Trophoblast cell (in vitro differentiated cells and primary cell): ENCODE results near the gene SUPT20H.
"Not testable (repeated sequence)": the region's sequence is repeated elsewhere in the genome, so short reads cannot be mapped to it uniquely, and the experiment has no call there.

Experiments used
- DNase-seq, 2 donors: peaks; one replicate each; pipeline ENCODE4 v3.0.0-alpha.2; 2016
- H2AFZ ChIP-seq: 2 replicates; pipeline ENCODE4 v1.6.1; 2013; ENCODE audit warnings: low read length, moderate library complexity, mild to moderate bottlenecking; ENCODE audit not compliant: insufficient read depth, poor library complexity
- H2AK5ac ChIP-seq: 2 replicates; pipeline ENCODE4 v1.6.1; 2013; ENCODE audit warnings: mild to moderate bottlenecking, low read length
- H2BK120ac ChIP-seq: 2 replicates; pipeline ENCODE4 v1.6.1; 2013; ENCODE audit warnings: low read length, mild to moderate bottlenecking, moderate library complexity; ENCODE audit not compliant: insufficient read depth, poor library complexity
- H2BK12ac ChIP-seq: 2 replicates; pipeline ENCODE4 v1.6.1; 2013; ENCODE audit warnings: mild to moderate bottlenecking, low read length, moderate library complexity
- H2BK5ac ChIP-seq: 2 replicates; pipeline ENCODE4 v1.6.1; 2013; ENCODE audit warnings: low read length, low read depth, moderate library complexity, mild to moderate bottlenecking; ENCODE audit not compliant: poor library complexity
- H3K14ac ChIP-seq: 2 replicates; pipeline ENCODE4 v1.6.1; 2013; ENCODE audit warnings: mild to moderate bottlenecking, low read length
- H3K18ac ChIP-seq: 2 replicates; pipeline ENCODE4 v1.6.1; 2013; ENCODE audit warnings: mild to moderate bottlenecking, low read length
- H3K23ac ChIP-seq: 2 replicates; pipeline ENCODE4 v1.6.1; 2013; ENCODE audit warnings: low read length
- H3K27ac ChIP-seq: 2 replicates; pipeline ENCODE4 v1.5.1; 2013; ENCODE audit warnings: low read depth, mild to moderate bottlenecking, inconsistent platforms, low read length, moderate library complexity
- H3K27me3 ChIP-seq: 2 replicates; pipeline ENCODE4 v1.6.1; 2013; ENCODE audit warnings: inconsistent platforms, mild to moderate bottlenecking, low read length, moderate library complexity; ENCODE audit not compliant: insufficient read depth
- H3K36me3 ChIP-seq, 2 experiments: 1 replicate in 1 of 2; 2 replicates in 1 of 2; pipeline ENCODE4 v1.6.1; 2013; ENCODE audit warnings: low read length in 2 of 2, mild to moderate bottlenecking in 2 of 2, moderate library complexity in 1 of 2; ENCODE audit not compliant: insufficient read depth in 2 of 2, control insufficient read depth in 1 of 2
- H3K4ac ChIP-seq: 2 replicates; pipeline ENCODE4 v1.6.1; 2013; ENCODE audit warnings: low read depth, mild to moderate bottlenecking, low read length, moderate library complexity
- H3K4me1 ChIP-seq, 2 experiments: 1 replicate in 1 of 2; 2 replicates in 1 of 2; pipeline ENCODE4 v1.6.1; 2013; ENCODE audit warnings: low read length in 2 of 2, mild to moderate bottlenecking in 2 of 2, moderate library complexity in 1 of 2; ENCODE audit not compliant: insufficient read depth in 2 of 2, control insufficient read depth in 1 of 2
- H3K4me2 ChIP-seq: 2 replicates; pipeline ENCODE4 v1.6.1; 2013; ENCODE audit warnings: inconsistent platforms, mild to moderate bottlenecking, low read length, moderate library complexity
- H3K4me3 ChIP-seq: 2 replicates; pipeline ENCODE4 v1.5.1; 2013; ENCODE audit warnings: mild to moderate bottlenecking, low read depth, low read length, inconsistent platforms
- H3K79me1 ChIP-seq: one replicate; pipeline ENCODE4 v1.6.1; 2013; ENCODE audit warnings: low read length
- H3K79me2 ChIP-seq: 2 replicates; pipeline ENCODE4 v1.6.1; 2013; ENCODE audit warnings: low read length, mild to moderate bottlenecking; ENCODE audit not compliant: control insufficient read depth, insufficient read depth, poor library complexity
- H3K9ac ChIP-seq: 2 replicates; pipeline ENCODE4 v1.6.1; 2013; ENCODE audit warnings: mild to moderate bottlenecking, low read length
- H3K9me3 ChIP-seq: 2 replicates; pipeline ENCODE4 v1.6.1; 2013; ENCODE audit warnings: low read depth, mild to moderate bottlenecking, control low read depth, inconsistent platforms, low read length; ENCODE audit not compliant: insufficient read depth
- H4K12ac ChIP-seq: 2 replicates; pipeline ENCODE4 v1.6.1; 2013; ENCODE audit warnings: low read depth, mild to moderate bottlenecking, low read length, moderate library complexity
- H4K8ac ChIP-seq: 2 replicates; pipeline ENCODE4 v1.6.1; 2013; ENCODE audit warnings: low read depth, mild to moderate bottlenecking, low read length, moderate library complexity
- H4K91ac ChIP-seq: one replicate; pipeline ENCODE4 v1.6.1; 2013; ENCODE audit warnings: low read depth, mild to moderate bottlenecking, low read length, moderate library complexity
- WGBS: extraction: QIAGEN DNeasy Blood & Tissue Kit; methylation state at CpG from one replicate; pipeline ENCODE4 v1.1.7; 2013; ENCODE audit warnings: missing lambda C conversion rate; ENCODE audit not compliant: insufficient read length, insufficient coverage; ENCODE audit errors: extremely low coverage; 5-methylcytosine and 5-hydroxymethylcytosine counted together

Gene SUPT20H

GRCh38 chr13:37053111-37053510 lies 6.4 kb downstream of the SUPT20H start:
- not testable (repeated sequence) for H3K18ac ChIP-seq, H3K79me1 ChIP-seq, H3K4me3 ChIP-seq, H4K91ac ChIP-seq, H2BK12ac ChIP-seq, H3K9me3 ChIP-seq, H3K4me1 ChIP-seq, H2BK120ac ChIP-seq, H4K8ac ChIP-seq, H2AFZ ChIP-seq, H3K23ac ChIP-seq, H3K4me2 ChIP-seq, H3K36me3 ChIP-seq, H2BK5ac ChIP-seq, H3K79me2 ChIP-seq, H4K12ac ChIP-seq, DNase-seq, H3K27ac ChIP-seq, H3K9ac ChIP-seq, H3K4ac ChIP-seq, H2AK5ac ChIP-seq, H3K27me3 ChIP-seq, H3K14ac ChIP-seq
- no CpG with 5 or more reads among the region's 3 CpGs for WGBS

- H2BK120ac ChIP-seq = no peak overlapping the region
- H2AK5ac ChIP-seq = no peak overlapping the region
- peaks cover 3 to 4% of the 10 kb centered on the region in 2 experiments for H3K36me3 ChIP-seq
- H4K91ac ChIP-seq = no peak overlapping the region
- H3K4ac ChIP-seq = no peak overlapping the region
- H2AFZ ChIP-seq = no peak overlapping the region
- H3K14ac ChIP-seq = no peak overlapping the region
- H3K9ac ChIP-seq = no peak overlapping the region
- no peaks in the 10 kb centered on the region for H3K79me2 ChIP-seq
- no CpG with 5 or more reads among the region's 1 CpG for WGBS
- no peak for DNase-seq
- H3K79me1 ChIP-seq = no peaks in the 10 kb centered on the region
- H2BK12ac ChIP-seq = no peak overlapping the region
- no peak overlapping the region for H3K27ac ChIP-seq
- H3K4me3 ChIP-seq = no peak overlapping the region
- H3K27me3 ChIP-seq = no peaks in the 10 kb centered on the region
- no peak overlapping the region for H3K4me2 ChIP-seq
- no peak overlapping the region for H2BK5ac ChIP-seq
- no peak overlapping the region for H4K8ac ChIP-seq
- H4K12ac ChIP-seq = no peak overlapping the region
- H3K18ac ChIP-seq = no peak overlapping the region
- H3K4me1 ChIP-seq = no peaks in the 10 kb centered on the region
- no peaks in the 10 kb centered on the region for H3K9me3 ChIP-seq
- no peak overlapping the region for H3K23ac ChIP-seq
Observed at GRCh38 chr13:37049810-37050209, 9.7 kb downstream of the SUPT20H start.

- Histone ChIP-seq H2AFZ (no peak overlapping the region), H2AK5ac (no peak overlapping the region), H4K12ac (no peak overlapping the region), H3K4me2 (no peak overlapping the region), H4K8ac (no peak overlapping the region), H2BK12ac (no peak overlapping the region), H3K18ac (no peak overlapping the region), H3K27ac (no peak overlapping the region), H4K91ac (no peak overlapping the region), H2BK120ac (no peak overlapping the region), H3K9ac (no peak overlapping the region), H3K23ac (no peak overlapping the region), H3K79me2 (no peaks in the 10 kb centered on the region), H2BK5ac (no peak overlapping the region), H3K79me1 (no peaks in the 10 kb centered on the region), H3K27me3 (no peaks in the 10 kb centered on the region), H3K9me3 (no peaks in the 10 kb centered on the region), H3K4me3 (no peak overlapping the region), H3K14ac (no peak overlapping the region), H3K36me3 (peaks cover 6 to 9% of the 10 kb centered on the region in 2 experiments), H3K4ac (no peak overlapping the region), H3K4me1 (no peaks in the 10 kb centered on the region)
- no peak for DNase-seq
- no CpG with 5 or more reads among the region's 3 CpGs for WGBS
Observed at GRCh38 chr13:37047846-37048245, 11.6 kb downstream of the SUPT20H start.

- H3K79me1 ChIP-seq = no peaks in the 10 kb centered on the region
- H3K36me3 ChIP-seq = peaks cover 6 to 12% of the 10 kb centered on the region in 2 experiments
- H3K79me2 ChIP-seq = no peaks in the 10 kb centered on the region
- no peak overlapping the region for H4K8ac ChIP-seq
- no peak overlapping the region for H3K18ac ChIP-seq
- no peak overlapping the region for H3K4me3 ChIP-seq
- no peak overlapping the region for H3K27ac ChIP-seq
- no peak overlapping the region for H4K91ac ChIP-seq
- H2BK5ac ChIP-seq = no peak overlapping the region
- H3K4me1 ChIP-seq = no peaks in the 10 kb centered on the region
- H3K4ac ChIP-seq = no peak overlapping the region
- H3K9ac ChIP-seq = no peak overlapping the region
- H4K12ac ChIP-seq = no peak overlapping the region
- H3K4me2 ChIP-seq = no peak overlapping the region
- no peak overlapping the region for H3K23ac ChIP-seq
- no peak overlapping the region for H2AK5ac ChIP-seq
- DNase-seq = no peak
- H3K14ac ChIP-seq = no peak overlapping the region
- no peak overlapping the region for H2BK12ac ChIP-seq
- WGBS = no CpG with 5 or more reads among the region's 2 CpGs
- no peak overlapping the region for H2AFZ ChIP-seq
- H3K9me3 ChIP-seq = no peaks in the 10 kb centered on the region
- H2BK120ac ChIP-seq = no peak overlapping the region
- H3K27me3 ChIP-seq = no peaks in the 10 kb centered on the region
Observed at GRCh38 chr13:37047032-37047431, 12.5 kb downstream of the SUPT20H start.
